ENCODE results near the gene PDZD4. TPM values are rescaled to one million over a fixed set of nuclear protein-coding genes. Genes with fewer than 3 reads are reported as not detected.

Gene PDZD4
- total RNA-seq, 1 donor from 2014 or later: 2.6 TPM

DNA sequence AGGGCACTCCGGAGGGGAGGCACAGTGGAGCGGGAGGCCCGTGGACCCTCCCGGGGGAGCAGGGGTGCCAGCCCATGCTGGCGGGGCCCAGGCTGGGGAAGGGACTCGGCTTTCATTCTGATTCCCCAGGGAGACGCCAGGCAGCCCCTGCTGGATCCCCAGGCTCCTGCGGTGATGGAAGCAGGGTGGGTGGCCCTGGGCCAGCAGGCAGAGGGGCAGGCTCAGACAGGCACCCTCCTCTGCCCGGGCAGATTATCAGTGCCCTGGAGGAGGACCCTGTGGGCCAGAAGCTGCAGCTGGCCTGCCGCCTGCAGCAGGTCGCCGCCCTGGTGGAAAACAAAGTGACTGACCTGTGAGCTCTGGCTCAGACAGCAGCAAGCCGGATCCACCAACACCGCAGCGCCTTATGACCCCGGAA is 51.7 kb downstream of the PDZD4 start:
- DNase-seq (no peak), ATAC-seq (no peak)
- intact Hi-C loops (cut with micrococcal nuclease): no loop called here

DNA sequence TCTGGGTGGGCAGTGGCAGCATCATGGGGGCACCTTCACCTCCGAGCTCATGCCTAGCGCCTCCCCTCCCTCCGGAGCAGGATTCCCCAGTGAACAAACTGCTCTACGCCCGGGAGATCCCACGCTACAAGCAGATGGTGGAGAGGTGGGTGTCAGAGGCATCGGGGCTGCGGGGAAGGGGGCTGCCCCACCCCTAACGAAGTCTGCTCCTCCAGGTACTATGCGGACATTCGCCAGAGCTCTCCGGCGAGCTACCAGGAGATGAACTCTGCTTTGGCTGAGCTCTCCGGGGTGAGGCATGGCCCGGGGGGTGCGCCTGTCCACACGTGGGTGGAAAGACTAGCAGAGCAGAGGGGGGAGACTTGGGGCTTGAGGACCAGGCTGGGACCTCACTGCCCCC is 52.2 kb downstream of the PDZD4 start:
- no peak for ATAC-seq
- intact Hi-C loops (cut with micrococcal nuclease): no loop called here
- DNase-seq: peak; percentile 6

DNA sequence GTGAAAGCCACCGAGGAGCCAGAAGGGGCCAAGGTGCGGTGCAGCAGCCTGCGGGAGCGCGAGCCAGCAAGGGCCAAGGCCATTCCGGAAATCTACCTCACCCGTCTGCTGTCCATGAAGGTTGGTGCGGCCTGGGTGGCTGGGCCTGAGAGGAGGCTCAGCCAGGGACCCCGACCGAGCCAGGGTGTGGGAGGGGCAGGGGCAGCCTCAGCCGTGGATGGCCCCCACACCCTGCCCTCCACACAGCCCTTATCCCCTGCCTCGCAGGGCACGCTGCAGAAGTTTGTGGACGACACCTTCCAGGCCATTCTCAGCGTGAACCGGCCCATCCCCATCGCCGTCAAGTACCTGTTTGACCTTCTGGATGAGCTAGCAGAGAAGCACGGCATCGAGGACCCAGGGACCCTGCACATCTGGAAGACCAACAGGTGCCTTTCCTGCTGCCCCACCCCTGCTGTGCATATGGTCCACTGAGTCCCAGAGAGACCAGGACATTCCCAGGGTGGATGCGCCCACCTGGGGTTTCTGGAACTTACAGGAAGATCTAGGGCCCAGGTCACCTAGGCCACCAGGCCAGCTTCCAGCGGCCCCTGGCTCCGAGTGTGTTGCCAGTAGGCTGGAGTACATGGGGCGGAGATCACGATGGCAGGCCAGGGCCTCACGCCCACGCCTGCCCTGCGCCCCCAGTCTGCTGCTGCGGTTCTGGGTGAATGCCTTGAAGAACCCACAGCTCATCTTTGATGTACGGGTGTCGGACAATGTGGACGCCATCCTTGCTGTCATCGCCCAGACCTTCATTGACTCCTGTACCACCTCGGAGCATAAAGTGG is 52.9 kb downstream of the PDZD4 start:
- ATAC-seq (no peak), DNase-seq (peak; percentile 22)
- intact Hi-C loops (cut with micrococcal nuclease): no loop called here

DNA sequence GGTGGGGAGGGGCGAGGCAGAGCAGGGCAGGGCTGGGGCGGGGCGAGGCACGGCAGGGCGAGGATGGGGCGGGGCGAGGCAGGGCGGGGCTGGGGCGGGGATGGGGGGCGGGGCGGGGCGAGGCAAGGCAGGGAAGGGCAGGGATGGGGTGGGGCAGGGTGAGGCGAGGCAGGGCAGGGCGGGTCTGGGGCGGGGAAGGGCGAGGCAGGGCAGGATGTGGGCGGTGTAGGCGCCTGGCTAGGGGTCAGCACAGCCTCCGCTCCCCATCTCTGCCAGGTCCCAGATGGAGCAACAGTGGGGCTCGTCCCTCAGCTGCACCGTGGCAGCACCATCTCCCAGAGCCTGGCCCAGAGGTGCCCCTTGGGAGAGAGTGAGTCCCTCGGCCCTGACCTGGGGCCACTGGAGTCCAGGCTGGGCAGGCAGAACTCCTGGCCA is 53.7 kb downstream of the PDZD4 start:
- DNase-seq (peak; percentile 10), ATAC-seq (no peak)
- intact Hi-C loops (cut with micrococcal nuclease): no loop called here

- DNase-seq (no peak), ATAC-seq (no peak)
- intact Hi-C loops (cut with micrococcal nuclease): no loop called here
These were observed 54.2 kb downstream of the PDZD4 start for GRCh38 chrX:153776120-153776599.

DNA sequence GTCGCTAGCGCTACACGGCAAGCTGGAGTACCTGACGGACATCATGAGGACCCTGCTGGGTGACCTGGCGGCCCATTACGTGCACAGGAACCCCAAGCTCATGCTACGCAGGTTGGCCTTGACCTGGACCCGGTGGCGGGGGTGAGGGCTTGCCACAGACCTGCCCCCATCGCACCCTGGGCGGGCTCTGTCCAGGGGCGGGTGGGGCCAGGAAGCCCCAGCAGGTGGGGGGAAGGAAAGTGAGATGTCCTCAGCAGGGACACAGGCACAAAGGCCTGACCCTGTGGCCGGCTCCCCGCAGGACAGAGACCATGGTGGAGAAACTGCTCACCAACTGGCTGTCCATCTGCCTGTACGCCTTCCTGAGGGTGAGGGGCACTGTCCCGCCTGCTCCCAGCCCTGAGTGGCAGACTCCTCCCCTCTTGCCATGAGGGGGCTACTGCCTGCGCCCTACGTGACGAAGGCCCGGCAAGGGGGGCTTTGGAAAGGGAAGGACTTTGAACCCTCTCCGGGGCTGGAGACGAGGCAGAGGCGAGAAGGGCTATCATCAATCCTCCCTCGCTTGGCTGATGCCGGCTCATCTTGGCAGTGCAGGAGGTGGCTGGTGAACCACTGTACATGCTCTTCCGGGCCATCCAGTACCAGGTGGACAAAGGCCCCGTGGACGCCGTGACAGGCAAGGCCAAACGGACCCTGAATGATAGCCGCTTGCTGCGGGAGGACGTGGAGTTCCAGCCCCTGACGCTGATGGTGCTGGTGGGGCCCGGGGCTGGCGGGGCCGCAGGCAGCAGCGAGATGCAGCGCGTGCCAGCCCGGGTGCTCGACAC is 54.8 kb downstream of the PDZD4 start:
- ATAC-seq: no peak
- peak; percentile 9 for DNase-seq
- intact Hi-C loops (cut with micrococcal nuclease): no loop called here

- intact Hi-C loops (cut with micrococcal nuclease): no loop called here
- DNase-seq: peak; percentile 8
- ATAC-seq: no peak
These were observed 55.6 kb downstream of the PDZD4 start for GRCh38 chrX:153774576-153775292.

GRCh38 chrX:153773741-153774575 is 56.4 kb downstream of the PDZD4 start:
- intact Hi-C loops (cut with micrococcal nuclease): no loop called here
- DNase-seq (no peak), ATAC-seq (no peak)

DNA sequence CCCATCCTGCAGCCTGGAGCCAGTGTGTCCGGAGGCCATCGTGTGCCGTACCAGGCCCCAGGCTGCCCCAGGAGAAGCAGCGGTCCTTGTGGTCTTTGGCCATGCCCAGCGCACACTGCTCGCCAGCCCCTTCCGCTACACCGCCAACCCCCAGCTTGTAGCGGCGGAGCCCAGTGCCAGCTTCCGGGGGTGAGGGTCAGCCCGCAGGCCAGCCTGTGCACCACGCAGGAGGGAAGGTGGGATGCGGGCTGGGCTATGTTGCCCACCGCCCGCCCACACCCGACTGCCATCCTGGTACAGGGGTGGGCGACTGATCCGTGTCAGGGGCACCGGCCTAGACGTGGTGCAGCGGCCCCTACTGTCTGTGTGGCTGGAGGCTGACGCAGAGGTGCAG is 57.1 kb downstream of the PDZD4 start:
- DNase-seq (no peak), ATAC-seq (no peak)
- intact Hi-C loops (cut with micrococcal nuclease): no loop called here

DNA sequence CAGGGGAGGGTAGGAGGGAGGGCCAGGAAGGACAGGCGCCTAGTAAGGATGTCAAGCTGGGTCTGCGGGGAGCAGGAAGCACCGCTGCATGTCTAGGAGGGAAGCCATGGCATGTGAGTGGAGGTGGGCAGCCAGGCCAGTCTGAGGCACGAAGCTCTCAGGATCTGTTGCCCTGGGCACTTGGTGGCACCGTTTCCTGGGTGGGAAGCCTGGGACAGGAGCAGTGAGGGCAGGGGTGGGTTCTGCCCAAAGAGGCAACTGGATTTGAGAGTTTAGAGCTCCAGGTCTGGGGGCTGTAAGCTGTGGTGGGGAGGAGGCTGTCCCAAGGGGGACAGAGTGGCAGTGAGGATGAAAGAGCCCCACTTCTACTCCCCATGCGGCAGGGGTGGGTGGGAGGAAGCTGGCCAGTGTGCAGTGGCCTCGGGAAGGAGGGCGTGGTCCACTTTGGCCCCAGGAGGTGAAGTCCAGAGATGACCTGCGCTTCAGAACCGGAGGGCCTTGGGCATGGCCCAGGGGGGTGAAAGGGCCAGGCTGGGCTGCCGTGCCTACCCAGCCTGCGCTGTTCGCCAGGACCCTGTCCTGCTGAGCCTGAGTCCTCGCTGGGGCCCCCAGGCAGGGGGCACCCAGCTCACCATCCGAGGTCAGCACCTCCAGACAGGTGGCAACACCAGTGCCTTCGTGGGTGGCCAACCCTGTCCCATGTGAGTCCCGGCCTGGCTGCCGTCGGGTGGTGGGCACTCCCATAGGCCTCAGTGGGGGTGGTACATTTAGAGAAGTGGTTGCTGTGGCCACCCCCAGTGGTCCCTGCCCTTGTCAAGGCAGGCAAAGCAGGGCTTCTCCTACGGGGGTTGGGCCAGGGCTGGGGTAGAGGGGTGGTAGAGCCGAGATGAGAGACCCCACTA is 57.8 kb downstream of the PDZD4 start:
- DNase-seq (no peak), ATAC-seq (no peak)
- intact Hi-C loops (cut with micrococcal nuclease): no loop called here

GRCh38 chrX:153771415-153772315 is 58.7 kb downstream of the PDZD4 start:
- intact Hi-C loops (cut with micrococcal nuclease): no loop called here
- DNase-seq (no peak), ATAC-seq (no peak)

- DNase-seq: no peak
- no peak for ATAC-seq
- intact Hi-C loops (cut with micrococcal nuclease): no loop called here
These were observed 59.5 kb downstream of the PDZD4 start for GRCh38 chrX:153770601-153771414.

DNA sequence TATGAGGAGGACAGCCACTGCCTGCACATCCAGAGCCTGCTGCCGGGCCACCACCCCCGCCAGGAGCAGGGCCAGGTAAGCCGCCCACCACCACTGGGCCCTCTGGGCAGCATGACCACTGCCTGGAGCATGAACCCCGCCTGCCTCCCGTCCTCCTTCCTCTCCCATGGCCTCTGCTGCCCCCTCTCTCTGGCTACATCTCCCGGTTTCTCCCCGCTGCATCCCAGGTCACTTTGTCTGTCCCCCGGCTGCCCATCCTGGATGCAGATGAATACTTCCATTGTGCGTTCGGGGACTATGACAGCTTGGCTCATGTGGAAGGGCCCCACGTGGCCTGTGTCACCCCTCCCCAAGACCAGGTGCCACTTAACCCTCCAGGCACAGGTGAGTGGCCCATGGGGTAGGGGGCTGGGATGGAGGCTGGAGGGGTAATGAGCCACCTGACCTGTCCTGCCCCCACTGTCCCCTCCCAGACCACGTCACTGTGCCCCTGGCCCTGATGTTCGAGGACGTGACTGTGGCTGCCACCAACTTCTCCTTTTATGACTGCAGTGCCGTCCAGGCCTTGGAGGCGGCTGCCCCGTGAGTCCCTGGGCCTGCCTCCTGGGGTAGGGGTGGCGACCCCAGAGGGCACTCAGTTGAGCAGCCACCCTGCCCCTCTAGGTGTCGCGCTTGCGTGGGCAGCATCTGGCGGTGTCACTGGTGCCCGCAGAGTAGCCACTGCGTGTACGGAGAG is 60.3 kb downstream of the PDZD4 start:
- DNase-seq (no peak), ATAC-seq (no peak)

DNA sequence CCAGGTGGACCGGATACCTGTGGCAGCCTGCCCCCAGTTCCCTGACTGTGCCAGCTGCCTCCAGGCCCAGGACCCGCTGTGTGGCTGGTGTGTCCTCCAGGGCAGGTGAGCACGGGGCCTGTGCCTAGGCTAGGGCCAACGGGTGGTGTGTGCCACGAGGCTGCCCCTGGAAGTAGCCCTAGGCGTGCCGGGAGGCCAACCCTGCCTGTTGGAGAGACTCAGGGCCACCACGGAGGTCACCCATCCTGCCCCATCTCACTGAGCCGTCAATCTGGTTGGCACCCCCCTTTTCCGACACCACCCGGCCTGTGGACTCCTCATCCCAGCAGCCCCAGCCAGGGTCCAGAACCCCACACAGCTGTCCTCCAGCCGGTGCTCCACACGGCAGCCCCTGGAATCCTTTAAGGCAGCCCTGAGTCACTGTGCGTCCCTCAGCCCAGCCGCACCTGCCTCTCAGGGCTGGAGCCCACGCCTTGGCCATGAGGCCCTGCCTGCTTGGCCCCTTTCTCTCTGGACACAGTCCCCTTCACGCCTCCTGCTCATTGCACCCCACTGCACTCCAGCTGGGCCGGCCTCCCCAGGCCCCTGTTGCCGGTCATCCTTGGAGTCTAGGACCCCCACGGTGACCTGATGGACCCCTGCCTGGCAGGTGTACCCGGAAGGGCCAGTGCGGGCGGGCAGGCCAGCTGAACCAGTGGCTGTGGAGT is 61.0 kb downstream of the PDZD4 start:
- ATAC-seq (no peak), DNase-seq (no peak)
- intact Hi-C loops (cut with micrococcal nuclease): loop anchor here (10.0 kb wide), 1 partner anchor 185 kb away; no protein-coding TSS in a partner anchor

More for the DNA sequence above, 60.3 kb downstream of the PDZD4 start:
- intact Hi-C loops (cut with micrococcal nuclease): loop anchor here (10.0 kb wide), 1 partner anchor 185 kb away; no protein-coding TSS in a partner anchor
